Activated CD4-positive, alpha-beta T cell treated with anti-CD3 and anti-CD28 coated beads, Interleukin-2, amount 50 U/mL, for 1 hour (primary cell): ENCODE measurements around the gene OR51A2.
"Not testable (repeated sequence)": the region's sequence is repeated elsewhere in the genome, so short reads cannot be mapped to it uniquely, and the experiment has no call there.

Experiments used
- DNase-seq: peaks from one replicate; pipeline ENCODE4 v3.0.0-alpha.2; 2020

Gene OR51A2, protein sequence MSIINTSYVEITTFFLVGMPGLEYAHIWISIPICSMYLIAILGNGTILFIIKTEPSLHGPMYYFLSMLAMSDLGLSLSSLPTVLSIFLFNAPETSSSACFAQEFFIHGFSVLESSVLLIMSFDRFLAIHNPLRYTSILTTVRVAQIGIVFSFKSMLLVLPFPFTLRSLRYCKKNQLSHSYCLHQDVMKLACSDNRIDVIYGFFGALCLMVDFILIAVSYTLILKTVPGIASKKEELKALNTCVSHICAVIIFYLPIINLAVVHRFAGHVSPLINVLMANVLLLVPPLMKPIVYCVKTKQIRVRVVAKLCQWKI

DNA sequence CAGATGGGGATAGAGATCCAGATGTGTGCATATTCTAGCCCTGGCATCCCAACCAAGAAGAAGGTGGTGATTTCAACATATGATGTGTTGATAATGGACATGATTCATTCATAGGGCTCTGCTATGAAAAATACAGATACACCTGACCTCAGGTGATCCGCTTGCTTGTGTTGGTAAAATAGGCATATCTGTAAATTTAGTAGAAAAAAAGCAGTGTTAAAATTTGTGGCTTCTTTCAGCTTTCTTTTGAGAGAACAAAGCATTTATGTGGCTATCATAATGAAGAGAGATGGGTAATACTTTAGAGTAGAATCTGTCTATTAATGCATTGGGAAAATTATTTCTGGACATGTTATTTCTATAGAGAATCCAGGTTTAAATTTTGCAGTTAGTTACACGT is at the start of gene OR51A2:
OR51A2 (minus strand) TSS at position 101 of the 400 bp plus-strand sequence; CDS start at position 101, 0 bp downstream.
- not testable (repeated sequence) for DNase-seq

- no peak for DNase-seq
Measured at GRCh38 chr11:5004424-5005274, 49.1 kb upstream of the OR51A2 start.

DNA sequence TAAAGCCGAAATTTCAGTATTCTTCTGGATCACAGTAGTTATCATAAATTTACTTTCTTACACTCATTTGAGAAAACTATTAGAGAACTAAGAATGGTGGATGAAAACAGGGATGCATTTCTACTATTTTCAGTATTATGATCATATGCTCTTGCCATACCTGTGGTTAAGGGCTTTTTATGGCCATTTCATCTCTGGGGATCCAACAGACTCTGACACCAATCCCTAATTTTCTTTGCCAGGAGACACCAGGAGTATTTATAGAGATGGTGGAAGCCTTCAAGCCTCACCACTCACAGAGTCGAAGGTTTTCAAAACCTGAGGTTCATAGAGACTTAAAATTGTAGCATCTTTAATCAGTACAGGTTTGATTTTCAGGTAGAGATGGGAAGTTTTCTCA is 39.0 kb upstream of the OR51A2 start, which contains the start of gene OR51L1:
OR51L1 (plus strand) TSS at position 301 of the 400 bp plus-strand sequence. CDS start 4,132 bp downstream, outside the sequence.
- DNase-seq = no peak

DNA sequence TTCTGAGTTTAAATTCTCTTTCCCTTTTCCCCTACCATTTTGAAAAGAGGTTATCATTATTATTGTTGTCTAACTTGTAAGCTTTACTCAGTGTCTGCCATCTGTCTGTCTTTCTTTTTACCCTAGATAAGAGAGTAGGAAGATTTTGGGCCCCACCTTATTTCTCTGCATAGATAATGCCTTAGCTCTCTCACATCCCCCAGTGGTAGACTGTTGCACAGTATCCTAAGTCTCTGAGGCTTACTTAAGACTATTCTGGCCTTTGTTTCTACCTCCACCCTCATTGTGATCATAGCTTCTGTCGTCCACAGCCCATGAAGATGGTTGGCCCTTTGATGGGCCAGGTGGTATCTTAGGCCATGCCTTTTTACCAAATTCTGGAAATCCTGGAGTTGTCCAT is 35.5 kb upstream of the OR51A2 start:
- no peak for DNase-seq

GRCh38 chr11:4983841-4984240 is 28.3 kb upstream of the OR51A2 start:
- no peak for DNase-seq

- no peak for DNase-seq
Measured at GRCh38 chr11:4982678-4983077, 27.2 kb upstream of the OR51A2 start.

DNA sequence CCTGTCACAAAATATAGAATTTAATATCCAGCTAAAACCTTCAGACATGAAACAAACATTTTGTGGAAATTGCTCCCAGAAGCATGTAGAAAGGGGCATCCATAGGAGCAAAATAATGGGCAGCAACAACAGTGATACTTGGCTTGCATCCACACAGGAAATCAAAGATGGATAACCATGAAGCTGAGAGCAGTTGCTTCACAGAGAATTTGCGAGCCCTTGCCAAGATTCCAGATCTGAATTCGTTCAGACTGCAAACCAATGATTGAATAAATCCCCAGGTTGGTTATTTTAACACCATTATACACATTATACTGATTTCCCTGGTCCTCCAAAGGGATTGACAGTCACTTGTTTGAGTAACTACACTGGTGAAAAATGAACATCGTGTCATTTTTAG is 23.5 kb upstream of the OR51A2 start:
- DNase-seq = no peak

DNA sequence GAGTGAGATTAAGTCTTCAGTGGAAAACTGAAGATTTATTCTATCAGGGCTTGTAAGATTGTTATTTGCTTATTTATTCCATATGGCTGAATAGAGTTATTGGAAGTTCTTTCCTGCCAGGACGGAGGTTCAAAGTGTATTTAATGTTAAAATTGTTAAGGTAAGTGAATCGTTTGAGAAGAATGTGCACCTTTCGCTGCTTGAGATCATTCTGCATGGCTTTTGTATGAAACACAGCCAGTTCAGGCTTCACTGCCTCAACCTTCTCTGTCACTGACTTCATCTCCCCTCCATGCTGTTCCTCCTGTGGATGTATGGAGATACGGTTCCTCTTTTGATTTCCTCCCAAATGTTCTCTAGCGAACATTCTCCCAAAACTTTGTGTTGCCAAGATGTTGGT is 19.9 kb upstream of the OR51A2 start:
- DNase-seq = no peak

GRCh38 chr11:4962816-4963215 is 7.3 kb upstream of the OR51A2 start:
- DNase-seq = no peak

GRCh38 chr11:4960877-4961276 is 5.4 kb upstream of the OR51A2 start:
- no peak for DNase-seq

GRCh38 chr11:4957396-4957795 is 1.9 kb upstream of the OR51A2 start:
- DNase-seq = no peak

GRCh38 chr11:4947505-4947904 is 8.0 kb downstream of the OR51A2 start, which contains the start of gene OR51A4:
Gene OR51A4 (minus strand): TSS chr11:4947605. CDS start chr11:4947100, 505 bp downstream.
- no peak for DNase-seq

- DNase-seq = no peak
Measured at GRCh38 chr11:4936745-4937144, 18.8 kb downstream of the OR51A2 start.

GRCh38 chr11:4932751-4933150 is 22.8 kb downstream of the OR51A2 start:
- no peak for DNase-seq

DNA sequence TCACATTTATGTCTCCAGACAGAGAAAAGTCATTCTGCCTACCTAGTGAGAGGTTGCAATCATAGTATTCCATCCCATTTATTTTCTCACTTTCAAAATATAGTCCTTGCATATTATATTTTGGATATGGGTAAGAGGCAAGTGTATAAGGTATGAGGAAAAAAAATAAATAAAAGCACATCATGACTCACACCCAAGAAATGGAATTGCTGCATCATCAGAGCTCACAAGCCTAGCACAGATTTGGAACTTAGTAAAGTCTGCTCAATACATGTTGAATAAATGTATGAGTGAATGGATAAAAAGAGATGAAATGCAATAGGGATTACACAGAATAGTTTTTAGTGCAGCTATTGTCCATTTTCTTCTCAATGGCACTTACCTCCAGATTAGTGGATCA is 28.9 kb downstream of the OR51A2 start:
- no peak for DNase-seq

DNA sequence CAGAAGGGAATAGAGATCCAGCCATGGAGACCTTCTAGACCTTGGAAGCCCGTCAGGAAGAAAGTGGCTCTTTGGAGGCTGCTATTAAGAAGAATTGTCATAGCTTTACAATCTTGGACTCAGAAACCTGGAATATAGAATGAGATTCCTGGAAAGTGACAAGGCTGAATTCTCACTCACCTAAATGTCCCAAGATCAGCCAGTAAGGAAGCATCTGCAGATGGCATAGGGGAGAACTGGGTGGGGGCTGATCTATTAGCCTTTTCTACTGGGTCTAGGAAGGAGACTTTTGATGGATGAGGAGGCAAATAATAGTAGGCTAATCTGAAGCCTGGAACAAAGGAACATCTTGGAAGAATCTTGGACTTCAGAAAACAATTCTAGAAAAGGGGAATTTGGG is 31.3 kb downstream of the OR51A2 start, which contains the start of gene OR51G1:
OR51G1 (minus strand) TSS at position 101 of the 400 bp plus-strand sequence; CDS start at position 101, 0 bp downstream.
- no peak for DNase-seq

GRCh38 chr11:4922304-4922703 is 33.2 kb downstream of the OR51A2 start:
- DNase-seq = no peak

- no peak for DNase-seq
Measured at GRCh38 chr11:4921796-4922195, 33.7 kb downstream of the OR51A2 start.

GRCh38 chr11:4919250-4919649 is 36.3 kb downstream of the OR51A2 start, which contains the start of gene OR51G2:
Gene OR51G2 (minus strand): TSS chr11:4919350. CDS start chr11:4915663, 3,687 bp downstream.
- no peak for DNase-seq

GRCh38 chr11:4916581-4916980 is 38.9 kb downstream of the OR51A2 start:
- DNase-seq = no peak
